ENCODE data around the gene HK1.

The HK1 gene

GRCh38 chr10:69406816-69407580 lies 128.7 kb downstream of the HK1 start:
- Histone ChIP-seq H3K4me1 (peaks cover 8 to 43% (median 31%) of the 10 kb centered on the region in 4 donors), H3K9me3 (no peaks in the 10 kb centered on the region), H3K36me3 (peaks cover 0 to 28% (median 6%) of the 10 kb centered on the region in 3 donors), H3K4me3 (no peak overlapping the region), H3K27me3 (no peaks in the 10 kb centered on the region), H3K27ac (peak overlapping the region; percentile 80 to 88)
- DNase-seq: no peak
- no peak for TF ChIP-seq CTCF (IDR thresholded peaks at IDR 0.05)
- intact Hi-C loops (cut with DNase I; ENCODE audit: low total_unique reads): no loop called here

- intact Hi-C loops (cut with DNase I; ENCODE audit: low total_unique reads): no loop called here
- Histone ChIP-seq H3K9me3 (no peaks in the 10 kb centered on the region), H3K27ac (peak overlapping the region; percentile 80 to 88), H3K27me3 (no peaks in the 10 kb centered on the region), H3K4me3 (peak overlapping the region; percentile 30 to 56), H3K36me3 (peaks cover 0 to 21% (median 3%) of the 10 kb centered on the region in 3 donors), H3K4me1 (peaks cover 8 to 45% (median 33%) of the 10 kb centered on the region in 4 donors)
- TF ChIP-seq CTCF (IDR thresholded peaks at IDR 0.05): no peak
- no peak for DNase-seq
These were observed 129.5 kb downstream of the HK1 start for GRCh38 chr10:69407621-69408301.

- peaks cover 0 to 13% (median 0%) of the 10 kb centered on the region in 3 donors for H3K36me3 ChIP-seq
- DNase-seq: peak; percentile 92 to 97
- H3K4me3 ChIP-seq: peak overlapping the region; percentile 49 to 56
- H3K27ac ChIP-seq: peak overlapping the region; percentile 83 to 88
- no peaks in the 10 kb centered on the region for H3K9me3 ChIP-seq
- H3K27me3 ChIP-seq: no peaks in the 10 kb centered on the region
- peak; percentile 53 to 80 for TF ChIP-seq CTCF (IDR thresholded peaks at IDR 0.05)
- H3K4me1 ChIP-seq: peaks cover 8 to 49% (median 40%) of the 10 kb centered on the region in 4 donors
- intact Hi-C loops (cut with DNase I; ENCODE audit: low total_unique reads): no loop called here
These were observed 130.3 kb downstream of the HK1 start for GRCh38 chr10:69408318-69409175.

- Histone ChIP-seq H3K36me3 (peaks cover 0 to 8% (median 0%) of the 10 kb centered on the region in 3 donors), H3K27ac (peak overlapping the region; percentile 83 to 88), H3K4me3 (peak overlapping the region; percentile 49 to 56), H3K9me3 (no peaks in the 10 kb centered on the region), H3K27me3 (no peaks in the 10 kb centered on the region), H3K4me1 (peaks cover 8 to 49% (median 40%) of the 10 kb centered on the region in 4 donors)
- TF ChIP-seq CTCF (IDR thresholded peaks at IDR 0.05): no peak
- intact Hi-C loops (cut with DNase I; ENCODE audit: low total_unique reads): no loop called here
- DNase-seq: no peak
These were observed 130.8 kb downstream of the HK1 start for GRCh38 chr10:69409176-69409495.

GRCh38 chr10:69409968-69410367 lies 131.7 kb downstream of the HK1 start:
- TF ChIP-seq CTCF (IDR thresholded peaks at IDR 0.05): no peak
- intact Hi-C loops (cut with DNase I; ENCODE audit: low total_unique reads): loop anchor here (10.0 kb wide), 1 partner anchor 225 kb away; the partner anchor contains the start of gene FAM241B
- H3K4me3 ChIP-seq: no peak overlapping the region
- H3K4me1 ChIP-seq: peaks cover 8 to 46% (median 40%) of the 10 kb centered on the region in 4 donors
- H3K27me3 ChIP-seq: no peaks in the 10 kb centered on the region
- H3K27ac ChIP-seq: peak overlapping the region; percentile 40 to 88
- no peaks in the 10 kb centered on the region for H3K9me3 ChIP-seq
- peak; percentile 61 to 80 for DNase-seq
- no peaks in the 10 kb centered on the region for H3K36me3 ChIP-seq

Measured in tibial artery (tissue), 4 donors.